UCSD-AML1 (cell line): ENCODE results near the gene RETSAT.
"Not testable (repeated sequence)": the region's sequence is repeated elsewhere in the genome, so short reads cannot be mapped to it uniquely, and the experiment has no call there.

ENCODE experiments used
- DNase-seq: peaks from one replicate; lab custom pipeline; 2025; ENCODE audit not compliant: unreplicated experiment; lab: John Stamatoyannopoulos, UW

Gene RETSAT

GRCh38 chr2:85380048-85380447 is 25.7 kb upstream of the RETSAT start:
- no peak for DNase-seq

GRCh38 chr2:85378257-85378656 is 23.9 kb upstream of the RETSAT start:
- DNase-seq: no peak

DNA sequence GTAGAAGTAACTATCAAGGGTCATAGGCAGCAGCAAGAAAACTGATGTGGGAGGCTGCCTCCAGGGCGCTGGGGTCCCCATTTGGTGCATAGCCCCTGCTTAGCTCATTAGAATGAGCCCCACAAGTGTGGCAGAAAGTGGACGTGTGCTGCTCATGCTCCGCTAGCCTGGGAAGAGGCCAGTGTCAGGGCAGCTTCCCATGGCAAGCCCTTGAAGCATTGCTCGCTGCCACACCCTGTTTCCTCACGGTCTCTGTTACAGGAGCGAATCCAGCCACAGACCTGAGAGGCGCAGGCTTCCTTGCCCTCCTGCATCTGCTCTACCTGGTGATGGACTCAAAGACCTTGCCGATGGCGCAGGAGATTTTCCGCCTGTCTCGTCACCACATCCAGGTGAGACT is 22.8 kb upstream of the RETSAT start:
- DNase-seq: no peak

- no peak for DNase-seq
Observed at GRCh38 chr2:85376291-85377065, 22.1 kb upstream of the RETSAT start.

DNA sequence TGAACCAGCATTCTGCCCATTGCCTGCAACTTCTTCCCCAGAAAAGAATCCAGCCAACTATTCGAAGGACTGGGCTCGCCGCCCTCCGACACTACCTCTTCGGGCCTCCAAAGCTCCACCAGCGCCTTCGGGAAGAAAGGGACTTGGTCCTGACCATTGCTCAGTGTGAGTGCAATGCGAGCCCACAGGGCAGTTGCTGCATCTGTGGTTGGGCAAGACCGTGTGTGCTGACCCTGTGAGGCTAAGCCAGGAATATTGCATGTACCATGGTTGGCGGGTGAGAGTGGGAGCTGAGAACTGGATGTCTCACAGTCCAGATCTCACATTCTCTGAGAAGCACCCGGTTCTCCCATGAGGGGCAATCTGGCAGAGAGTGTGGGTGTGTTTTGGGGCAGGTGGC is 16.7 kb upstream of the RETSAT start:
- DNase-seq: no peak

DNA sequence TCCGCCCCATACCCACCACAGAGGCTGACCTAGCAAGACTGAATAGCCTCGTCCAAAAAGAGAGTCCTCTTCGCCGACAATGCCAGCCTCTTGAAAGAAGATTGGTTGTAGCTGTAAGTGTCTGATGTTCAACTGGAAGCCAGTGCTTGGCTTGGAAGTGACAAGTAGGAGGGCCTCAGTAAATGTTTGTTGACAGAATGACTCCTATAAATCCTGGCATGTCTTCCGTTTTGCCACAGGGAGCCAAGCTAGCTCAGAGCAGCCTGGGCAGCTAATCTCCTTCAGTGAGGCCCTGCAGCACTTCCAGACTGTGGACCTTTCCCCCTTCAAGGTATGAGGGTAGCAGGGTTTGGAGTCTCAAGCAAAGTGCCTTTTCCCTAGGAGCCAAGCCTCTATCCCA is 15.2 kb upstream of the RETSAT start:
- no peak for DNase-seq

DNA sequence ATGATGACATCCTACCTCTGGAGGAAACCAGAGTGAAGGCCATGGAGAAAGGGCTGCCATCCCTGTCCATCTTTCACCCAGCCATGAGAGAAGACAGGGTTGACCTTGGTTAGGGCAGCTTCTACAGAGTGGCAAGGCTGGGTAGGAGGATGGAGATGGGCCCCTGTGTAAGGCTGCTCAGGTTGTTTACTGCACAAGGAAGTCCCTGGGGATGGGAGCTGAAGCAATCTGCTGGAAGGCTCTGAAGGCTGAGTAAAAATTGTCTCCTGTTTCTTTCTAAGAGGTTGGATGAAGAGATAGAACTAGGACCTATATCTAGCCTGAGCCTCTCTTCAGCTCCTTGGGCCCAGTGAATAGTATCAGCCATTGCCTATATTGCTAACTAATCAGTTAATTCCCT is 14.6 kb upstream of the RETSAT start:
- no peak for DNase-seq

GRCh38 chr2:85367180-85367579 is 12.9 kb upstream of the RETSAT start:
- no peak for DNase-seq

GRCh38 chr2:85362653-85363387 is 8.5 kb upstream of the RETSAT start:
- not testable (repeated sequence) for DNase-seq

DNA sequence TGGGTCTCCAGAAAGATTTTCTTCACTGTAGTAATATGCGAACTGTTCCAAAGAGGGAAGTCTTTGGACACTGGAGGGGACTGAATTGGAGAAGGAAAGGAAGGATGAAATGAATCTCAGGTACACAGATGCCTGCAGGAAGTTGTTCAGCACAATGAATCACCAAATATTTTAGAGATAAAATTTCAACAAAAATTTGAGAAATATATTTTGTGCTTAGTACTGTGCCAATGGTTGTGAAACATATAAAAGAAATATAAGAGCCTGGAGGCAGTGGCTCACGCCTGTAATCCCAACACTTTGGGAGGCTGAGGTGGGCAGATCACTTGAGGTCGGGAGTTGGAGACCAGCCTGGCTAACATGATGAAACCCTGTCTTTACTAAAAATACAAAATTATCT is 3.4 kb upstream of the RETSAT start:
- no peak for DNase-seq

DNA sequence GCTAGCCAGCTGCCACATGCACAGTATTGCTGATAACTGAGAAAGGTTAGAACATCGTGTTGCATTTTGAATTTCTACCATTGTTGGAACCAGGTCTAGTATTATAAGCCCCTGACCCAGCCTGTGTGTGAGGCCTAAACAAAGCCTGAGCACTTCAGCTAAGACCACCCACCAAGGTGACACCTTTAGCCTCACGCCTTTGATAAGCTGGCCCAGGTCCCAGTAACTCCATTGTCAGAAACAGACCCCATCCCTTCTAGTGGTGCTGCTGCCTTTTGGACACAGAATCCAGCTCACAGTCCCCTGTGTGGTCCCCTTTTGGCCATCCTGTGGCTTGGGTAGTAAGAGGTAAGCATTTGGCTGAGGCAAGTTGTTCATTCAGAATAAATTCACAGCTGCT is 1.9 kb upstream of the RETSAT start:
- no peak for DNase-seq

- no peak for DNase-seq
Observed at GRCh38 chr2:85355521-85355920, 1.2 kb upstream of the RETSAT start.

DNA sequence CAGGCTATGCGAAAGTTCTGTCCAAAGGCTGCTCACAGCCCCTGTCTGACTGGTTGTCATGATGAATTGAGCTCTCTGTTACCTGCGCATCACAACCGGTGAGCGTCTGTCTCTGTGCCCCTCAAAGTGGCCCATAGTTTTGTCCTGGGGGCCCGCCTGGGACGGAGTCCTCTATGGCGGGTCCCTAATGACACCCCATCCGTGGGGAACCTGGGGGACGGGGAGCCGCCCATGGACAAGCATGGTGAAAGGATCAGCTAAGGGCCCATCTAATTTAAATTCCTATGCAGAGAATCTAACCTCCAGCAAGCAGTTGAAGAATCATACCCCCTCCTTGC is 714 bp upstream of the RETSAT start:
- DNase-seq: no peak

DNA sequence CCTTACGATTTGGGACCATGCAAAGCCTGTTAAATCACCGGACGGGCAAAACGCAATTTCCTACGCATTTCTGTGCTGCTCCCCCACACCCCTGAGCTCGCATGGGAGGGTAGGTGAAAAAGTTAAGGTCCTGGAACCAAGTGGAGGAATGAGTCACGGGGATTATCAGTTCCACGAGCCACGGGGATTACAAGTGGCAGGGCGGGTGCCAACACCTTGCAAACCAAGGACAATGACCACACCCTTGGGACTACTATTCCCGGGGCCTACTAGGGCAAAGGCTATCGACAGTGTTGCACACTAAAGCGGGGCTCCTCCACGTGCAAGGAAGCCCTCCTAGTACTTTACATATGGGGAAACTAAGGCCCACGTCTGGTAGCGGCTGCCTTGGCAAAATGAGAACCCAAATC is 447 bp downstream of the RETSAT start:
- DNase-seq: no peak

DNA sequence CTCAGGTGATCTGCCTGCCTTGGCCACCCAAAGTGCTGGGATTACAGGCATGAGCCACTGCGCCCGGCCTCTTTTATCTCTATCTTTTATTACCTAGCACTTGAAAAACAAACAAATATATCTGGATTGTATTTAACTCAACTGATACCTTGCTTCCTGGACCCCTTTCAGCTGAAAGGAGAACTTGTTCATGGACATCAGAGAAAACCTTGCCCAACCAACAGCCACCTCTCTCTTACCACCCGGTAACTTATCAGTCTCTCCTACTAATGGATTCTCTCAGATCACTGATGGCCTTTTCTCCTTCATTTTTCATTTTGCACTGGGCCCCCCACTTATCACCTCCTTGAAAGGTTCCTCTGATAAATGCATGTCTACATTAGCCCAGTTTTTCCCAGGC is 6.7 kb downstream of the RETSAT start:
- DNase-seq: no peak

DNA sequence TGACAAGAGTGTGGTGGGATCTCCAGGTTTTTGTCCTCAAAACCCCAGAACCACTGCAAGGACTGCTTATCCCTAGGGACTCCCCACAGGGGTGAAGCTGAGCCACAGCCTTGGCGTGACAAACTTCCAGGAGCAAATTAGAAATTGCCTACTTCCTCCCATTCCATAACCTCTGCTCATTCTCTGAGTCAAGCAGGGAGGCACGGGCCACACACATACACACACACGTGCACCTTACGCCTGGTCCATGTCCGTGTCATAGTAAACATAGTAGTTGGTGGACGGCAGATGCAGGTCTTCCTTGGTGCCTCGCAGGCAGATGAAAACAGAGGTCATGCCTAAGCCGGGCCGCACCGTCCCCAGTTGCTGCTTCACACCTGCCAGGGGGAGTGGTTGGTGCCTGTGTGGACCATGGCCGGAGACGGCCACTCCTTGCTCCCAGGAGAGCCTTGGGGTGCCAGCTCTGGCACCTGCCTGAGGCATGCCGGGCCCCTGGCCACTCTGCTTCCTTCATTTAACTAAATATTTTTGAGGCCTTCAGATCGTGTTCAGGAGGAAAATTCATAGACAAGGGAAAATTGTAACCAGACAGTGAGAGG is 9.9 kb downstream of the RETSAT start:
- DNase-seq: no peak

- not testable (repeated sequence) for DNase-seq
Observed at GRCh38 chr2:85343207-85343895, 11.0 kb downstream of the RETSAT start.

DNA sequence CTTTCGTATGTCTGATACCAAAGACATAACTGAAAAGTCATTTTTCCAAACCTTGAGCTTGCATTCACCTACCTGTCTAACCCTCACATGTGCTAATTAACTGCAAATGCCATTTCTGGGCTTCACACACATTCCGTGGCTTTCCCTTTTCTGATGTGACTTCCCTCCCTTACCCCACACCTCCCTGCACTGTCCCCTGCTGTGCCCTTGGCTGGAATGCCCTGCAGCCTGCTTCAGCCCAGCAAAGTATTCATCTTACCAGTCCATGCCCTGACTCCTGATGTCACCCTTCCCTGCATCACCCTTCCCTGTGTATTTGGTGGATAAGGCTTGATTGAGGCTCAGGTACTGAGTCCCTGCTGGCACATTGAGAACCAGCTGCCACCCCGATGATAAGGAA is 12.2 kb downstream of the RETSAT start:
- no peak for DNase-seq

DNA sequence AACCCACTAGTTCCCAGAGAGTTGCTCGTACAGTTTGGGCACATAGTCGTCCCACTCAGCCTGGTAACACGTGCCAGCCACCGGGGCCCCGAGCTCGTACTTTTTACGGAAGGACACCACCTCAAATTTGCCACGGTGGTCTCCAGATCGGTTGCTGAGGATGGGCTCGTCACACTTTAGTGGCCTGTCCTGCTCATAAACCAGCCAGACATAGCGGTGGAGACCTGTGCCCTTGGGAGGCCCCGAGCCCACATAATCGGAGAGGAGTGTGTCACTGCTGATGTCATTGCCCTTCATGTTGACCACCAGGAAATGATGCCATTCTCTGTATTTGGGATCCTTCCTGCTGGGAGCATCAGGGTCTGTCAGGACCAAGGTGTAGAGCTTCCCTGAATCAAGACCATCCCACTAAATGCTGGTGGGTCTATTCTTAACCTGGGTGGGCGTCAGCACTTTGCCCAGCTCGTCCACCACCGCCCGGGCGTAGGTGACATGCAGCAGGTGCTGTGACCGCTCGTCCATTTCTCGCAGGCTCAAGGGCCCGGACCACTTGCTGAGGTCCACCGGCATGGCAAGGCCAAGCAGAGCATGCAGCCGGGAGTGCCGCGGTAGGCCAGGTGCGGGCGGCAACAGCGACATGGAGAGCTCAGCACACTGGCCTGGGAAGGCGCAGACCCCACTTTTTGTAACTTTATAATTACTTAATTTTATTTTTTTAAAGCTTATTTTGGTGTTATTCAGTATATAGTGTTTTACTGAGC is 12.9 kb downstream of the RETSAT start:
- DNase-seq: no peak

DNA sequence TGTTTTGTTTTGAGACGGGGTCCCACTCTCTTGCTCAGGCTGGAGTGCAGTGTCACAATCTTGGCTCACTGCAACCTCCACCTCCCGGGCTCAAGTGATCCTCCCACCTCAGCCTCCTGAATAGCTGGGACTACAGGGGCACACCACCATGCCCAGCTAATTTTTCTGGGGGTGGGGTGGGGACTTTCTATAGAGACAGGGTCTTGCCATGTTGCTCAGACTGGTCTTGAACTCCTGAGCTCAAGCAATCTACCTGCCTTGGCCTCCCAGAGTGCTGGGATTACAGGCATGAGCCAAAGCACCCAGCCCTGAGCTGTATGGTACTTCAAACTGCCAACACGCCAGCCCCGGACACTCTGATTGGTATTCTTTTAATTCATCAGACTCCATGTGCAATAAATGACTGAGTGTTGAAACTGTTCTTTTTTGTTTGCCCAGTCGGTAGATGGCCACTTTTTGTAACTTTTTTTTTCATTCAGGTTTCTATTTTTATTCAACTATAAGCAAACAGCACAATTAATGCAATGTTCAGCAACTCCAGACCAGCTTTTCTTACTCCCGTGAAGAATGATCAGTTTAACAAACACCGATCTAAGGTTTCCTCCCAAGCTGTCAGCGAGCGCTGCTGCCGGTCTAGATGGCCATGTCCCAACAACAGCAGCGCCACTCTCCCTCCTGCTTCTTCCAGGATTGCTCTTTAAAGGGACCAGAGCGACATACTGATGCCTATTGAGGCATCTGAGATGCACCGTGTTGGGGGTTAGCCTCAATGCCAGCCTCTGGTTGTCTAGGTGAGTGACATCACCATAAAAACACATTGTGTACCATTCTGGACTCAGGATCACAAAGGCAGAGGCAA is 14.1 kb downstream of the RETSAT start:
- DNase-seq: no peak
